ENCODE measurements around the gene TBC1D22A.

- TF ChIP-seq, protein P1, sequence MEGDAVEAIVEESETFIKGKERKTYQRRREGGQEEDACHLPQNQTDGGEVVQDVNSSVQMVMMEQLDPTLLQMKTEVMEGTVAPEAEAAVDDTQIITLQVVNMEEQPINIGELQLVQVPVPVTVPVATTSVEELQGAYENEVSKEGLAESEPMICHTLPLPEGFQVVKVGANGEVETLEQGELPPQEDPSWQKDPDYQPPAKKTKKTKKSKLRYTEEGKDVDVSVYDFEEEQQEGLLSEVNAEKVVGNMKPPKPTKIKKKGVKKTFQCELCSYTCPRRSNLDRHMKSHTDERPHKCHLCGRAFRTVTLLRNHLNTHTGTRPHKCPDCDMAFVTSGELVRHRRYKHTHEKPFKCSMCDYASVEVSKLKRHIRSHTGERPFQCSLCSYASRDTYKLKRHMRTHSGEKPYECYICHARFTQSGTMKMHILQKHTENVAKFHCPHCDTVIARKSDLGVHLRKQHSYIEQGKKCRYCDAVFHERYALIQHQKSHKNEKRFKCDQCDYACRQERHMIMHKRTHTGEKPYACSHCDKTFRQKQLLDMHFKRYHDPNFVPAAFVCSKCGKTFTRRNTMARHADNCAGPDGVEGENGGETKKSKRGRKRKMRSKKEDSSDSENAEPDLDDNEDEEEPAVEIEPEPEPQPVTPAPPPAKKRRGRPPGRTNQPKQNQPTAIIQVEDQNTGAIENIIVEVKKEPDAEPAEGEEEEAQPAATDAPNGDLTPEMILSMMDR (IDR thresholded peaks at IDR 0.05) = no peak
- no peak for TF ChIP-seq POLR2A (IDR thresholded peaks at IDR 0.05)
Measured at GRCh38 chr22:46963672-46964545, 201.5 kb downstream of the TBC1D22A start.
